Mammary epithelial cell (primary cell): Measurements from ENCODE around the gene ELMO1.

ENCODE experiments used
- EZH2 ChIP-seq: IDR thresholded peaks from 2 replicates; pipeline ENCODE4 v1.6.1; 2012; ENCODE audit warnings: low read length, inconsistent platforms, borderline replicate concordance
- TF ChIP-seq, protein P1 (sequence below), 2 donors: IDR thresholded peaks in 1 of 2; conservative IDR thresholded peaks in 1 of 2; 2 replicates each; pipeline ENCODE4 v1.5.1; 2011 to 2012; ENCODE audit warnings: inconsistent platforms in 2 of 2, low read length in 2 of 2, mild to moderate bottlenecking in 2 of 2, control low read depth in 1 of 2, low read depth in 1 of 2; ENCODE audit not compliant: insufficient read depth in 1 of 2; ENCODE audit errors: extremely low read depth in 1 of 2

DNA sequence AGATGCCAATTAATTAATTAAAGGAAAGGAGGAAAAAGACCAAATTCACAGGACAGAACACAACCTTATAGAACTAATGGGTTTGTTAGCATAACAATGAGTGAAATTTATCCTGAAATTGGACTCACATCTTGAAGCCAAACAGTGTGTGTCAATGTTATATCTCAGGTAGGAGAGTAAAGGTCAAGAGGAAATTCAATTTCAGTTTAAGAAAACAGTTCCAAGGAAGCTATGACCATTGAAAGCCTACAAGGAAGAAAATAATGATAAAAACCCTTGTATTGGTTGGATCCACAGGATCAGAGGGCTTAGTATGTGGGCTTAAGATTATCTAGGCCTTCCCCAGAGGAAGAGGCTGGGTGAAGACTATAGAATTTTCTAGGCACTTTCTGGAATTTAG is 525.5 kb downstream of the ELMO1 start:
- TF ChIP-seq, protein P1, sequence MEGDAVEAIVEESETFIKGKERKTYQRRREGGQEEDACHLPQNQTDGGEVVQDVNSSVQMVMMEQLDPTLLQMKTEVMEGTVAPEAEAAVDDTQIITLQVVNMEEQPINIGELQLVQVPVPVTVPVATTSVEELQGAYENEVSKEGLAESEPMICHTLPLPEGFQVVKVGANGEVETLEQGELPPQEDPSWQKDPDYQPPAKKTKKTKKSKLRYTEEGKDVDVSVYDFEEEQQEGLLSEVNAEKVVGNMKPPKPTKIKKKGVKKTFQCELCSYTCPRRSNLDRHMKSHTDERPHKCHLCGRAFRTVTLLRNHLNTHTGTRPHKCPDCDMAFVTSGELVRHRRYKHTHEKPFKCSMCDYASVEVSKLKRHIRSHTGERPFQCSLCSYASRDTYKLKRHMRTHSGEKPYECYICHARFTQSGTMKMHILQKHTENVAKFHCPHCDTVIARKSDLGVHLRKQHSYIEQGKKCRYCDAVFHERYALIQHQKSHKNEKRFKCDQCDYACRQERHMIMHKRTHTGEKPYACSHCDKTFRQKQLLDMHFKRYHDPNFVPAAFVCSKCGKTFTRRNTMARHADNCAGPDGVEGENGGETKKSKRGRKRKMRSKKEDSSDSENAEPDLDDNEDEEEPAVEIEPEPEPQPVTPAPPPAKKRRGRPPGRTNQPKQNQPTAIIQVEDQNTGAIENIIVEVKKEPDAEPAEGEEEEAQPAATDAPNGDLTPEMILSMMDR (conservative IDR thresholded peaks at IDR 0.05 in 1 of 2, IDR thresholded peaks at IDR 0.05 in 1 of 2; ENCODE audit: extremely low read depth in 1 of 2, insufficient read depth in 1 of 2, low read depth in 1 of 2, low read length in 2 of 2) = no peak
- TF ChIP-seq EZH2 = no peak
